GM18519 (cell line): ENCODE results near the gene FRY.

Source experiments
- ATAC-seq: cut with Tn5 transposase; IDR thresholded peaks from one replicate; pipeline ENCODE4 v1.9.1; 2021; ENCODE audit warnings: mild to moderate bottlenecking, moderate library complexity; ENCODE audit not compliant: unreplicated experiment, low FRiP score

The FRY gene

DNA sequence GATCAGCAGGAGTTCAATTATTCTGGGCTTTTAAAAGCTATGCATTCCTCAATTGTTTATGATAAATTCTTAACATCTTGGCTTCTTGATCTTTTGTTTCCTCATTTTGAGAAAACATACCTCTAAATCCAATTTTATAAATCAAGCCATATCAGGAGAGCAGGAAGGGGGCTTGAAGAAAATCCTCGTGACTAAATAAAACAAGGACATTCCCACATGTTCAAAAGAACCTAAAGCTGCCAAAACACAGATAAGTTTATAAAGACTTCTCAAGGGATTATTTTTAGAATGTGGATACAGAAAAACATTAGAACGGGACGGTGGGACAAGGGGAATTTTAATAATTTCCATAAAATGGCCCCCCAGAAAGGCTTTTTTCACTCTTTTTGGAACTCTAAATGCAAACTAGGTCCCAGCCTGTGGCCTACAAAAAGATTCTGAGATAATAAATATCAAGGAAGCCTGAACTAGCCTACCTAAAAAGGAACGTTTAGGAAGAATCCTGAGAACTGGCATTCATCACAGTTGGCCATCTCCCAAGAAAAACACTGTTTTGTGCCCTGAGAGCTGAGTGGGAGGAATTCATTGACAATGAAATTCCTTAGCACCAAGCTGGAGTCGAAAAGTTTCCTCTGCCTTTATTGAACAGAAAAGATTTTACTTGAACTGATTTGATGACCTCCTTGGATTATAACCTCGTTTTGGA is 253.5 kb downstream of the FRY start:
- ATAC-seq, result no peak

DNA sequence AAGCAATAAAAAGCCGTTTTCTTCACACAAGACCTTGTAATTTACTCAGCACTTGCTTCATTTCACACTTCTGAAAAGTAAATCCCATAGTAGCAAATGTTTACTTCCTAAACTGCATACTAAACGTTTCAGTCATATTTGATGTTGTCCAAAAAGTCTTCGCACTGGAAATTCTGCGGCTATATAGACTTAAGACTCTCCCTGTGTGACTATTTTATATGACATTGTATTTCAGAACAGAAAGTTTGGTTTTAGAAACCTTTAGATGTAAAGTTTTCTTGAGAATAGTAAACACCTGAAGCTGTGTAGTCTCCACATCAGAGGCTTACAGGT is 254.0 kb downstream of the FRY start:
- ATAC-seq, result no peak

DNA sequence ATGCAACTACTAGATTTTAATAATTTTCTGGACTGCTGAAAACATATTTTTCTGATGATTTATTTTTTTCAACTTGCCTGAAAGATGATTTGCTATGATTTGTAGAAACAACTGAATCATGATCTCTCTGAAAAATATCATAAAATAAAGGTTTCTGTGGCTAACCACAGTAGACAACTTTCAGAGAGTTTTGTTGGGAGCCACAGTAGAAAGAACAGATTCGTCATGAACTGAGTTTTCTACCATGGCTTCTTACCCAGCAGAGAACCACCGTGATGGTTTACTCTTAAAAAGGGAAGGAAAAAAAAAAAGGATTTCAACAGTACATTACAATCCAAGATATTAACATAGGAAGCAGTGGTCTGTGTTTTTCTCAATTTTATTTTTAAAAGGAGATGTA is 265.6 kb downstream of the FRY start:
- ATAC-seq, result no peak

DNA sequence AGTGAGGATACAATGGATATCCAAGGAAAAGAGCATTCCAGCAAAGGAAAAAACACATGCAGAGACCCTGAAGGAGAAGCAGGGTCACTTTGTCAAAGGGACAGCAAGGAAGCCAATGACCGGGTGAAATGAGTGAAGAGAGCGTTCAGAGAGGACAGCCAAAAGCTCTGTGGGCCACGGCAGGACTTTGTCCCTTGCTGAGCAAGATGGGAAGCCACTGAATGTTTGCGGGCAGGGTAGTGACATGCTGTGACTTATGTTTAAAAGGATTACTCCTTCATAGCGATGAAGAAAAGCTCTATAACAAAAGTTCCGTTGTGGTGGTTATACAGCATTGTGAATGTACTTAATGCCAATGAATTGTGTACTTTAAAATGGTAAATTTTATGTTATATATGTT is 267.1 kb downstream of the FRY start:
- ATAC-seq, result no peak

- ATAC-seq, result no peak
These were observed 268.3 kb downstream of the FRY start for GRCh38 chr13:32299893-32300292.

DNA sequence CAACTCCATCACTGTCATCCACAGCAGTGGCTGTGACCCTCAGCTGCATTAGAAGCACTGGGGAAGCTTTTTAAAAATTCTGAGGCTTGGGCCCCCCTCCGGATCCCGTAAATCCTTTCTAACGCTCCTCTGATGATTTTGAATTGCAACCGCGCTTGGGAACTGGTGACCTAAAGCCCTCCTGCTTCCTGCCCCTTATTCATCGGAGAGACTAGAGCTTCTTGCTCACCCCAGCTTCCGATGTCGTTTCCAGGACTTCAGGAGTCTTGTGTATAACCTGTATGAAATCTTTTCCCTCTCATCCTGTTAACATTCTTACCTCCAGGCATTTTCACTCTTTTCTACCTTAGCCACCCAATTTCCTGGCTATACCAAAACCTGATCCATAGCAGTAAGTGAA is 268.8 kb downstream of the FRY start:
- no peak for ATAC-seq

DNA sequence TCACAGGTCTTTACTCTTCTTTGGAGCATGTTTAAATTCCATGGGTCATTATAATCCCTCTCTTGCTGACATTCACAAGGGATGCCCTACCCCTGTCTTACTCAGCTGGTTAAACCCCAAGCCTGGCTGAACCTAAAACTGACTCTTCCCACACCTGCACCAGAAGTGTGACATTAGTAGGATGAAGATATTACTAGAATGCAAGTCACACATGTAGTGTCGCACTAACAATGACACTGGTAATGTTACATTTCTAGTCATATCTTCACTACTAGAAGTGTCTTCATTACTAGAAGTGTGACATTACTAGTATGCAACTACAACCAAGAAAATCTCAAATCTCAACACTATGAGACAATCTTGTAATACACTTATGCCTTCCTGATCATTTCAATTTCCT is 269.3 kb downstream of the FRY start:
- no peak for ATAC-seq

GRCh38 chr13:32302461-32302860 is 270.9 kb downstream of the FRY start:
- no peak for ATAC-seq

GRCh38 chr13:32305646-32306045 is 274.1 kb downstream of the FRY start:
- no peak for ATAC-seq

DNA sequence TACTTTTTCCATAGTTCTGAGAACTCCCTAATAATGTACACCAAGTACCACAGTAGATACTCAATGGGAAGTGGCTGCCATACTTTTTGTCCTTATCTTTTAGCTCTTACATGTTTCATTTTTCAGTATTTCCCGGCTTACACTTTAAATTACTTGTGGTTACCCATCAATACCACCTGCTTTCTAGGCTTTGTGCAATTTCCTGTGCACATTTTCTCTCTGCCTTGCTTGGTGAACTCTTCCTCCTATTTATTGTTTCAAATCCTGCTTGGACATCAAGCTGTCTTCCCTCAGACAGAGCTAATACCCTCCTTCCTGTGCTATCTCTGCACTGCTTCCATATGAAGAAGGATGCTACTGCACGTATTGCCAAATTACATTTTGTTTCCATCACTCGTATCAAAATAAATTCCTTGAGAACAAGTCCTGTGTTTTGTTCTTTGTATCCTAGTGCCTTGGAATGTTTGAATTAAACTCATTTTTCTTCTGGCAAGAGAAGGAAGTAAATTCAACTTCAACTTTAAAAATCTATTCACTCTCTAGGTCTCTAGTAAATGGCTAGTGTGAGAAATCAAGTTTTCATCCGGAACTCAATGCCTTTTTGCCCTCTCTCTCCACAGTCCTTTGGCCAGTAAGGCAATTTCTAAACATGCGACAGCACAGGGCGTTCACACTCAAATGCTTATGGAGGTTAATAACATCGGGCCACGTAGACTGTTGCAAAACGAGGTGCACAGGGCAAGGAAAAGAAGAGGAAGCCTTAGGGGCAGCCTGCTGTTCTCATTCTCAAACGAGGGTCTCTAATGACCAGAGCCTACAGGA is 277.9 kb downstream of the FRY start:
- ATAC-seq, result no peak

DNA sequence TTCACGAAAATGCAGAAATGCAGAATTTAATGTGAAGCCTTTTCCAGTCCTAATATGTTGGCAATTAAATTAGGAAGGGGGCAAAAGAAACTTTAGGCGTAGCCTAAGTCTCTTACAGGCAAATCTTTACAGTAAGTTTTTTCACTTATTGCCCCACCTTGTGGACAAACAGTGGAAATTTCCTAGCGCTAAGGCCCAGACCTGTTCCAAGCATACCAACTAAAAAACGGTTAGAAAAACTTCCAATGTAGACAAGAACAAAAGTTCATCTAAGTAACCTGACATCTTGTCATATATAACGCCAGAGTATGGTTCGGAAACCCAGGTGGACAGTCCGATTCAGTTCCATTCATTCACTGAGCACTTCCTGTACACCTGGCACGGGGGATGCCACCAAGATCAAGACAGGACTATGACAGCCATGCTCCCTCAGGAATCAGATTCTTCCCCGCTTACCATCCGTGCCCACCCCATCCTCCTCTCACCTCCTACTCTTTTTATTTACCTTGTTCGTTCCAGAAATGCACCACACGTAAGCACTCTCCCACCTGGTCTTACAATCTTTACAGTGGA is 278.6 kb downstream of the FRY start:
- ATAC-seq, result no peak

DNA sequence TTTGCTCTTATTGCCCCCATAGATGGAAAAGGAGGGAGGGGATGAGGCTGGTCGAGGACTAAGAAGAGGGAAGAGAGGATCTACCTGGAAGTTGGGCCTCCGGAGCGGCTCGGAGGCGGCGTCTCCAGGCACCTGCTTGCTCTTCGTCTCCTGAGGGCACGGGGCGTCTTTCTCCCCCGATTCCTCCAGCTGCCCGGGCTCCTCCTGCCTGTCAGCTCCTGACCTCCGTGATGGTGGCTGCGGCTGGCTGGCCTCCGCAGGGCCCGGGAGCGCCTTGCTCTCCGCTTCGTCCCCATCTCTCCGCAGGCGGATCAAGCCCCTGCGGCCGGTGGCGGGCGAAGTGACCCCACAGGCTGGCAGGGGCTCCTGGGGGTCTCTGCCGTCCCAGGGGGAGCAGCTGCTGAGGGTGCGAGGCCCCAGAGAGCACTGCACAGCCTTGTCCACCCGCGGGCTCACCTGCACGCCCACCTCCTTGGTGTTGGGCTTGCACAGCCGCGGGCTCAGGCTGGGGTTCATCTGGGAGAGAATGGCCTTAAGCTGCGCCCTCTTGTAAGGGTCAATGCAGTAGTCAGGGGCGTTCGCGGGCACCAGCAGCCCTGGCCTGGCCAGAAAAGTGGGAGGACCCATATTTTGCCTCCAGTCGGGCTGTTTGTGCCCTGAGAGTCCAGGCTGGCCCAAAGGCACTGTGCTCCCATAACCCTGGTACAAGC is 279.8 kb downstream of the FRY start:
- ATAC-seq, result no peak

GRCh38 chr13:32314271-32315237 is 283.0 kb downstream of the FRY start:
- ATAC-seq, result no peak

DNA sequence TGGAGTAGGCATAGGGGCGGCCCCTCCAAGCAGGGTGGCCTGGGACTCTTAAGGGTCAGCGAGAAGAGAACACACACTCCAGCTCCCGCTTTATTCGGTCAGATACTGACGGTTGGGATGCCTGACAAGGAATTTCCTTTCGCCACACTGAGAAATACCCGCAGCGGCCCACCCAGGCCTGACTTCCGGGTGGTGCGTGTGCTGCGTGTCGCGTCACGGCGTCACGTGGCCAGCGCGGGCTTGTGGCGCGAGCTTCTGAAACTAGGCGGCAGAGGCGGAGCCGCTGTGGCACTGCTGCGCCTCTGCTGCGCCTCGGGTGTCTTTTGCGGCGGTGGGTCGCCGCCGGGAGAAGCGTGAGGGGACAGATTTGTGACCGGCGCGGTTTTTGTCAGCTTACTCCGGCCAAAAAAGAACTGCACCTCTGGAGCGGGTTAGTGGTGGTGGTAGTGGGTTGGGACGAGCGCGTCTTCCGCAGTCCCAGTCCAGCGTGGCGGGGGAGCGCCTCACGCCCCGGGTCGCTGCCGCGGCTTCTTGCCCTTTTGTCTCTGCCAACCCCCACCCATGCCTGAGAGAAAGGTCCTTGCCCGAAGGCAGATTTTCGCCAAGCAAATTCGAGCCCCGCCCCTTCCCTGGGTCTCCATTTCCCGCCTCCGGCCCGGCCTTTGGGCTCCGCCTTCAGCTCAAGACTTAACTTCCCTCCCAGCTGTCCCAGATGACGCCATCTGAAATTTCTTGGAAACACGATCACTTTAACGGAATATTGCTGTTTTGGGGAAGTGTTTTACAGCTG is 283.9 kb downstream of the FRY start, which contains the start of the genes BRCA2 and ZAR1L:
BRCA2 (plus strand) TSS at position 271 of the 790 bp plus-strand sequence. CDS start 953 bp downstream, outside the sequence.
ZAR1L (minus strand) TSS at position 126 of the 790 bp plus-strand sequence. CDS start 3,438 bp downstream, outside the sequence.
- ATAC-seq, result peak; percentile 81

- ATAC-seq, result peak; percentile 37
These were observed 284.4 kb downstream of the FRY start for GRCh38 chr13:32316028-32316339.

GRCh38 chr13:32316501-32316900 is 284.9 kb downstream of the FRY start:
- ATAC-seq, result no peak

- ATAC-seq, result no peak
These were observed 286.3 kb downstream of the FRY start for GRCh38 chr13:32317716-32318465.

- ATAC-seq, result no peak
These were observed 289.0 kb downstream of the FRY start for GRCh38 chr13:32320528-32320927.
